Ascending aorta (tissue), 2 donors: Measurements from ENCODE around the gene TUBA4A. TPM values are rescaled to one million over a fixed set of nuclear protein-coding genes. Genes with fewer than 3 reads are reported as not detected.

Experiments used
- DNase-seq, 2 donors: peaks; one replicate each; pipeline ENCODE4 v3.0.0-alpha.2; 2019; ENCODE audit warnings: low spot score in 2 of 2
- H3K27ac ChIP-seq, 2 donors: fragments of 200-600 bp; sonication (generic); one replicate each; pipeline ENCODE4 v1.5.1; 2016 to 2017; ENCODE audit warnings: mild to moderate bottlenecking in 1 of 2
- H3K27me3 ChIP-seq: fragments of 200-600 bp; sonication (generic); one replicate; pipeline ENCODE4 v1.5.1; 2017
- H3K36me3 ChIP-seq, 2 donors: fragments of 200-600 bp; sonication (generic); one replicate each; pipeline ENCODE4 v1.5.1; 2016
- H3K4me1 ChIP-seq, 2 donors: fragments of 200-600 bp; sonication (generic); one replicate each; pipeline ENCODE4 v1.5.1; 2016 to 2017; ENCODE audit warnings: mild to moderate bottlenecking in 1 of 2
- H3K4me3 ChIP-seq, 2 donors: fragments of 200-600 bp; sonication (generic); one replicate each; pipeline ENCODE4 v1.5.1; 2016 to 2017; ENCODE audit warnings: mild to moderate bottlenecking in 1 of 2
- H3K9me3 ChIP-seq, 2 donors: fragments of 200-600 bp; sonication (generic); one replicate each; pipeline ENCODE4 v1.5.1; 2016
- CTCF ChIP-seq, 3 experiments: fragments of 200-600 bp in 2 of 3; fragments of 450-650 bp in 1 of 3; sonication (generic) in 2 of 3; IDR thresholded peaks; one replicate each; pipeline ENCODE4 v1.5.1; 2016 to 2019; ENCODE audit warnings: antibody characterized with exemption in 3 of 3, mild to moderate bottlenecking in 1 of 3, moderate library complexity in 1 of 3
- intact Hi-C: fragments of 100-400 bp; cut with DNase I; formaldehyde crosslinking; loops from one replicate; pipeline ENCODE4 v1.15.1; 2023
- total RNA-seq: library from RNA; depleted of rRNA; stranded (reverse); fragments of >200 nt; gene quantifications from one replicate; pipeline ENCODE4 v1.1.0, GENCODE V29; 2016

TUBA4A gene
- total RNA-seq, 1 donor from 2014 or later, result 71.1 TPM

DNA sequence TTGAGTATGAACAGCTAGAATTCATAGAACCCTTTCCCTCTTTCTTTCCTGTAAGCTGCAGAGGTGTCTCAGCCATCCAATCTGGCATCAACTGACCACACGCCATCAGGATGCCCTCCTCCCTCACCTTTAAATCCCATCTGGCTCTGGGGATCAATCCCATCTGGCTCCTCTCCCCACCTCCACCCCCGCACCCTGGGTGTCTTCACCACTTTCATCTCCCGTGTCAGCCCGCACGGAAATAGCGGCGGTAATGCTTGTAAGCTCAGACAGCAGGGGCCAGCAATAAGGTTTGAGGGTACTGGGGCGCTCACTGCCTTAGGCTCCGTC, 1.2 kb downstream of the TUBA4A start:
- DNase-seq, result no peak
- no peak for TF ChIP-seq CTCF (IDR thresholded peaks at IDR 0.05)
- Histone ChIP-seq H3K4me3 (peak overlapping the region; percentile 70 to 73), H3K36me3 (peaks cover 9 to 23% of the 10 kb centered on the region in 2 donors), H3K9me3 (no peaks in the 10 kb centered on the region), H3K27ac (peak overlapping the region; percentile 96 to 99), H3K27me3 (no peaks in the 10 kb centered on the region), H3K4me1 (peaks cover 24 to 50% of the 10 kb centered on the region in 2 donors)
- intact Hi-C loops, result loop anchor here (2.0 kb wide), 1 partner anchor 76 kb away; the partner anchor contains the start of gene CNPPD1

- Histone ChIP-seq H3K27ac (peak overlapping the region; percentile 96 to 99), H3K4me3 (peak overlapping the region; percentile 70 to 73), H3K27me3 (no peaks in the 10 kb centered on the region), H3K4me1 (peaks cover 24 to 52% of the 10 kb centered on the region in 2 donors), H3K36me3 (peaks cover 9 to 23% of the 10 kb centered on the region in 2 donors), H3K9me3 (no peaks in the 10 kb centered on the region)
- no peak for TF ChIP-seq CTCF (IDR thresholded peaks at IDR 0.05)
- no peak for DNase-seq
- intact Hi-C loops, result loop anchor here (2.0 kb wide), 1 partner anchor 75 kb away; the partner anchor contains the start of gene CNPPD1
Measured at GRCh38 chr2:219252084-219252483, 1.6 kb downstream of the TUBA4A start.

GRCh38 chr2:219251656-219252055, 2.1 kb downstream of the TUBA4A start:
- no peak for DNase-seq
- TF ChIP-seq CTCF (IDR thresholded peaks at IDR 0.05), result no peak
- peaks cover 24 to 56% of the 10 kb centered on the region in 2 donors for H3K4me1 ChIP-seq
- H3K27me3 ChIP-seq, result no peaks in the 10 kb centered on the region
- intact Hi-C loops, result loop anchor here (2.0 kb wide), 1 partner anchor 75 kb away; the partner anchor contains the start of gene CNPPD1
- peaks cover 9 to 23% of the 10 kb centered on the region in 2 donors for H3K36me3 ChIP-seq
- H3K27ac ChIP-seq, result peak overlapping the region; percentile 96 to 99
- peak overlapping the region in 1 of 2 donors; percentile 73 for H3K4me3 ChIP-seq
- no peaks in the 10 kb centered on the region for H3K9me3 ChIP-seq

GRCh38 chr2:219250049-219250781, 3.5 kb downstream of the TUBA4A start:
- intact Hi-C loops, result no loop called here
- Histone ChIP-seq H3K27ac (peak overlapping the region; percentile 96 to 99), H3K4me1 (peaks cover 24 to 65% of the 10 kb centered on the region in 2 donors), H3K36me3 (peaks cover 9 to 23% of the 10 kb centered on the region in 2 donors), H3K27me3 (no peaks in the 10 kb centered on the region), H3K4me3 (peak overlapping the region; percentile 12 to 46), H3K9me3 (no peaks in the 10 kb centered on the region)
- no peak for DNase-seq
- no peak for TF ChIP-seq CTCF (IDR thresholded peaks at IDR 0.05)

DNA sequence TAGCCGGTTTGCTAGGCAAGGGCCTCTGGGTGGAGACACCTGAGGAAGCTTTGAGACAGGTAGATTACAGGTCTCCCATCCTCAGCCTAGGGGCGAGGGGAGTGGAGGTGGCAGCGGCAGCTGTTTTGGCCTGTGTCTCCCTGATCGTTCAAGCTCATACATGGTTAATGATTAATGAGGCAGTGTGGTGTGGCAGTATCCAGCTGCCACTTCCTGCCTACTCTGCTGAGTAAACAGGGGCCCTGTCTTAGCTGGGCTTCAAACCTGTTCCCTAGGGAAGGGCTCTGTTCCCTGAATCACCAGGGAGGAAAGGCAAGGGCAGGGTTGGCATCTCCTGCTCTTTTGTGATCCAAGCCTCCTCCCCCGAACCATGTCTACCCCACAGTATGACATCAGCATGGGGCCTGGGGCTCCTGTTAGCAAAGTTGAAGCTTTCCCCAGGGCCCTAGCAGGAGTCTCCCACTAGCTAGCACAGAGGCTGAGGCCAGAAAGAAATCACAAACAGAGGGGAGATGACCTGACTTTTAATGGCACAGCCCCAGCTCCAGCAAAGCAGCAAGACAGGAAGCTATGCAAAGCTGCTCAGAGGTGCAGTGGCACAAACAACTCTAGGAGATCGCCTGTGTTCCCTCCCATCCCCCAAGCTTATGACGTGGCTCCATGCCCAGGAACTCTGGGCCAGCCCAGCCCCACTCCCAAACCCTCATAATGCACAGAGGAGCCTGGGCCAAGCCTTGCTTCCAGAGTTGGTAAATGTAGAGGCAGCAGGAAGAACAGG, 4.3 kb downstream of the TUBA4A start:
- Histone ChIP-seq H3K9me3 (no peaks in the 10 kb centered on the region), H3K4me3 (peak overlapping the region; percentile 11 to 46), H3K36me3 (peaks cover 9 to 23% of the 10 kb centered on the region in 2 donors), H3K27ac (peak overlapping the region; percentile 96 to 99), H3K27me3 (no peaks in the 10 kb centered on the region), H3K4me1 (peaks cover 25 to 64% of the 10 kb centered on the region in 2 donors)
- DNase-seq, result peak; percentile 77 to 94
- TF ChIP-seq CTCF (IDR thresholded peaks at IDR 0.05), result no peak
- intact Hi-C loops, result loop anchor here (1.0 kb wide), 4 partner anchors 25 to 139 kb away; partner anchors contain the start of genes DNAJB2 and ZFAND2B
